T-cell (primary cell): ENCODE measurements around the gene AGPS. TPM values are rescaled to one million over a fixed set of nuclear protein-coding genes. Genes with fewer than 3 reads are reported as not detected.

Experiments
- ATAC-seq, 4 experiments: fragments of 200-7000 bp in 3 of 4; fragments of 150-1000 bp in 1 of 4; cut with Tn5 transposase; replicated peaks in 1 of 4; 1 replicate in 3 of 4; 2 replicates in 1 of 4; pipeline ENCODE4 v1.10.0; 2021; ENCODE audit warnings: moderate library complexity in 3 of 4, mild to moderate bottlenecking in 2 of 4, moderate number of reproducible peaks in 1 of 4
- CTCF ChIA-PET, 2 donors: fragments of 300-600 bp; sonication (Branson Sonifier 250); formaldehyde crosslinking; loops; one replicate each; lab custom pipeline; 2022; ENCODE audit warnings: antibody characterized with exemption in 2 of 2; lab: Charles Lee
- POLR2A ChIA-PET, 2 donors: fragments of 300-600 bp; sonication (Branson Sonifier 250); formaldehyde crosslinking; loops; one replicate each; lab custom pipeline; 2022; ENCODE audit warnings: antibody characterized with exemption in 2 of 2; lab: Charles Lee
- DNase-seq, 35 experiments: peaks; one replicate each; pipeline versions ENCODE4 v3.0.0 to v3.0.0-alpha.2; 2013 to 2023
- H3K27ac ChIP-seq: one replicate; pipeline ENCODE4 v1.5.1; 2013; ENCODE audit warnings: low read length
- H3K27me3 ChIP-seq, 2 experiments: replicated peaks in 1 of 2; 1 replicate in 1 of 2; 2 replicates in 1 of 2; pipeline versions ENCODE4 v1.6.1 to v1.7.0; 2013; ENCODE audit warnings: low read length in 1 of 2, mixed read lengths in 1 of 2; ENCODE audit not compliant: control insufficient read depth in 2 of 2, insufficient read depth in 2 of 2; ENCODE audit errors: extremely low read depth in 1 of 2
- H3K36me3 ChIP-seq, 2 donors: 1 replicate in 1 of 2; 2 replicates in 1 of 2; pipeline versions ENCODE4 v1.6.1 to v1.7.0; 2013; ENCODE audit warnings: low read length in 1 of 2; ENCODE audit not compliant: control insufficient read depth in 2 of 2, insufficient read depth in 1 of 2; ENCODE audit errors: extremely low read depth in 1 of 2
- H3K4me1 ChIP-seq, 2 experiments: 1 replicate in 1 of 2; 2 replicates in 1 of 2; pipeline versions ENCODE4 v1.6.1 to v1.7.0; 2013; ENCODE audit warnings: low read length in 2 of 2, mixed read lengths in 1 of 2; ENCODE audit not compliant: insufficient read depth in 2 of 2, control insufficient read depth in 1 of 2; ENCODE audit errors: extremely low read depth in 1 of 2
- H3K4me3 ChIP-seq, 2 donors: 1 replicate in 1 of 2; 2 replicates in 1 of 2; pipeline versions ENCODE4 v1.5.1 to v1.7.0; 2013; ENCODE audit warnings: mild to moderate bottlenecking in 2 of 2, low read length in 1 of 2, moderate library complexity in 1 of 2; ENCODE audit not compliant: control insufficient read depth in 1 of 2; ENCODE audit errors: extremely low read depth in 1 of 2
- H3K9me3 ChIP-seq: 2 replicates; pipeline ENCODE4 v1.7.0; 2013
- H3K27ac Mint-ChIP-seq, 2 donors: one replicate each; pipeline ENCODE4 v1.8.0; 2020 to 2021; ENCODE audit warnings: mild to moderate bottlenecking in 2 of 2, mixed read lengths in 2 of 2
- H3K27me3 Mint-ChIP-seq, 2 donors: one replicate each; pipeline ENCODE4 v1.8.0; 2021 to 2022; ENCODE audit warnings: mixed read lengths in 2 of 2
- H3K36me3 Mint-ChIP-seq: one replicate; pipeline ENCODE4 v1.8.0; 2021; ENCODE audit warnings: mixed read lengths
- H3K4me1 Mint-ChIP-seq, 3 donors: one replicate each; pipeline ENCODE4 v1.8.0; 2020 to 2022; ENCODE audit warnings: mixed read lengths in 3 of 3, mild to moderate bottlenecking in 1 of 3
- H3K4me3 Mint-ChIP-seq, 3 donors: one replicate each; pipeline ENCODE4 v1.8.0; 2020 to 2022; ENCODE audit warnings: mild to moderate bottlenecking in 3 of 3, mixed read lengths in 3 of 3, moderate library complexity in 3 of 3
- H3K9me3 Mint-ChIP-seq, 3 donors: one replicate each; pipeline ENCODE4 v1.8.0; 2020 to 2022; ENCODE audit warnings: mixed read lengths in 3 of 3
- WGBS: methylation state at CpG from one replicate; pipeline ENCODE4 v1.1.5; 2013; ENCODE audit warnings: missing lambda C conversion rate; ENCODE audit not compliant: insufficient coverage; 5-methylcytosine and 5-hydroxymethylcytosine counted together
- total RNA-seq, 35 experiments: library from RNA in 6 of 35; stranded (reverse) in 6 of 35; fragments of 120-200 nt in 1 of 35; gene quantifications; one replicate each; pipeline versions ENCODE4 v1.2.1 to v1.2.4 and lab custom pipeline; 2013 to 2026

AGPS gene
- total RNA-seq, 5 donors from 2014 or later (not counting 1 experiment from before 2014, with no cell fraction given), result 26.1 to 32.3 (median 29.6) TPM

- Mint-ChIP-seq H3K36me3 (no peaks in the 10 kb centered on the region), H3K27me3 (peaks cover 0 to 3% of the 10 kb centered on the region in 2 donors), H3K4me3 (no peak overlapping the region), H3K4me1 (peaks cover 0 to 2% (median 0%) of the 10 kb centered on the region in 3 donors), H3K27ac (no peak overlapping the region), H3K9me3 (no peaks in the 10 kb centered on the region)
- Histone ChIP-seq H3K27ac (no peak overlapping the region), H3K4me1 (no peaks in the 10 kb centered on the region), H3K4me3 (no peak overlapping the region), H3K36me3 (no peaks in the 10 kb centered on the region), H3K9me3 (no peaks in the 10 kb centered on the region), H3K27me3 (no peaks in the 10 kb centered on the region)
- no peak for DNase-seq
- no peak for ATAC-seq
- WGBS, result no CpG with 5 or more reads among the region's 1 CpG
- POLR2A ChIA-PET, result no interaction called here
- CTCF ChIA-PET, result no interaction called here
Observed at GRCh38 chr2:177582000-177582399, 189.4 kb downstream of the AGPS start.

- ChIA-PET POLR2A (no interaction called here), CTCF (interaction anchor here in 1 of 2 donors (0.6 kb wide), 1 partner anchor 51 kb away, joined by 3 read pairs; no protein-coding TSS in a partner anchor)
- H3K27ac Mint-ChIP-seq, result no peak overlapping the region
Observed at GRCh38 chr2:177584030-177584692, 191.6 kb downstream of the AGPS start.

GRCh38 chr2:177585234-177585863 is 192.8 kb downstream of the AGPS start:
- POLR2A ChIA-PET, result no interaction called here
- H3K9me3 Mint-ChIP-seq, result no peaks in the 10 kb centered on the region
- no peak overlapping the region for H3K4me3 Mint-ChIP-seq
- CTCF ChIA-PET, result no interaction called here
- Histone ChIP-seq H3K27ac (no peak overlapping the region), H3K9me3 (no peaks in the 10 kb centered on the region), H3K27me3 (peaks cover 0 to 7% of the 10 kb centered on the region in 2 experiments), H3K36me3 (no peaks in the 10 kb centered on the region), H3K4me1 (no peaks in the 10 kb centered on the region), H3K4me3 (no peak overlapping the region)
- 97% methylated on average over 3 of the region's 5 CpGs for WGBS
- peaks cover 0 to 2% (median 0%) of the 10 kb centered on the region in 3 donors for H3K4me1 Mint-ChIP-seq
- no peaks in the 10 kb centered on the region for H3K36me3 Mint-ChIP-seq
- no peak overlapping the region for H3K27ac Mint-ChIP-seq
- DNase-seq (no peak), ATAC-seq (no peak)
- H3K27me3 Mint-ChIP-seq, result peaks cover 2 to 8% of the 10 kb centered on the region in 2 donors

More at GRCh38 chr2:177584030-177584692, 191.6 kb downstream of the AGPS start:
- no peaks in the 10 kb centered on the region for H3K9me3 Mint-ChIP-seq
- ATAC-seq (no peak), DNase-seq (no peak)
- Histone ChIP-seq H3K4me3 (no peak overlapping the region), H3K36me3 (no peaks in the 10 kb centered on the region), H3K9me3 (no peaks in the 10 kb centered on the region), H3K4me1 (no peaks in the 10 kb centered on the region), H3K27ac (no peak overlapping the region), H3K27me3 (peaks cover 0 to 5% of the 10 kb centered on the region in 2 experiments)
- no peaks in the 10 kb centered on the region for H3K36me3 Mint-ChIP-seq
- H3K4me3 Mint-ChIP-seq, result no peak overlapping the region
- WGBS, result no CpG with 5 or more reads among the region's 6 CpGs
- peaks cover 0 to 2% (median 0%) of the 10 kb centered on the region in 3 donors for H3K4me1 Mint-ChIP-seq
- peaks cover 0 to 5% of the 10 kb centered on the region in 2 donors for H3K27me3 Mint-ChIP-seq

- Mint-ChIP-seq H3K4me3 (no peak overlapping the region), H3K4me1 (peaks cover 0 to 2% (median 0%) of the 10 kb centered on the region in 3 donors), H3K27ac (no peak overlapping the region), H3K9me3 (no peaks in the 10 kb centered on the region), H3K36me3 (no peaks in the 10 kb centered on the region), H3K27me3 (peaks cover 5 to 6% of the 10 kb centered on the region in 2 donors)
- H3K27me3 ChIP-seq, result peaks cover 0 to 7% of the 10 kb centered on the region in 2 experiments
- no peaks in the 10 kb centered on the region for H3K9me3 ChIP-seq
- POLR2A ChIA-PET, result no interaction called here
- no peaks in the 10 kb centered on the region for H3K36me3 ChIP-seq
- ATAC-seq, result no peak
- CTCF ChIA-PET, result interaction anchor here in 1 of 2 donors (0.6 kb wide), 1 partner anchor 385 kb away, joined by 4 read pairs; no protein-coding TSS in a partner anchor
- no peak overlapping the region for H3K27ac ChIP-seq
- H3K4me1 ChIP-seq, result no peaks in the 10 kb centered on the region
- WGBS, result no CpG with 5 or more reads among the region's 1 CpG
- no peak for DNase-seq
- no peak overlapping the region for H3K4me3 ChIP-seq
Observed at GRCh38 chr2:177586154-177586553, 193.6 kb downstream of the AGPS start.

- no peak for DNase-seq
- H3K4me3 ChIP-seq, result no peak overlapping the region
- POLR2A ChIA-PET, result interaction anchor here in 1 of 2 donors (0.7 kb wide), 1 partner anchor 104 kb away, joined by 4 read pairs; no protein-coding TSS in a partner anchor
- Mint-ChIP-seq H3K27ac (no peak overlapping the region), H3K27me3 (peaks cover 5 to 11% of the 10 kb centered on the region in 2 donors), H3K36me3 (no peaks in the 10 kb centered on the region), H3K9me3 (no peaks in the 10 kb centered on the region), H3K4me3 (no peak overlapping the region), H3K4me1 (peaks cover 0 to 2% (median 0%) of the 10 kb centered on the region in 3 donors)
- CTCF ChIA-PET, result no interaction called here
- H3K27ac ChIP-seq, result no peak overlapping the region
- no peak for ATAC-seq
- H3K9me3 ChIP-seq, result no peaks in the 10 kb centered on the region
- peaks cover 0 to 7% of the 10 kb centered on the region in 2 experiments for H3K27me3 ChIP-seq
- WGBS, result no CpG with 5 or more reads among the region's 1 CpG
- no peaks in the 10 kb centered on the region for H3K36me3 ChIP-seq
- H3K4me1 ChIP-seq, result no peaks in the 10 kb centered on the region
Observed at GRCh38 chr2:177587371-177587770, 194.8 kb downstream of the AGPS start.

- no peaks in the 10 kb centered on the region for H3K9me3 Mint-ChIP-seq
- WGBS, result 100% methylated on average over 1 of the region's 3 CpGs
Observed at GRCh38 chr2:177588671-177589070, 196.1 kb downstream of the AGPS start.

More at GRCh38 chr2:177588671-177589070, 196.1 kb downstream of the AGPS start:
- ATAC-seq (no peak), DNase-seq (no peak)
- Histone ChIP-seq H3K36me3 (no peaks in the 10 kb centered on the region), H3K4me3 (no peak overlapping the region), H3K27ac (no peak overlapping the region), H3K27me3 (peaks cover 0 to 7% of the 10 kb centered on the region in 2 experiments), H3K9me3 (no peaks in the 10 kb centered on the region), H3K4me1 (no peaks in the 10 kb centered on the region)
- Mint-ChIP-seq H3K36me3 (no peaks in the 10 kb centered on the region), H3K4me1 (peaks cover 0 to 2% (median 0%) of the 10 kb centered on the region in 3 donors), H3K4me3 (no peak overlapping the region), H3K27ac (no peak overlapping the region), H3K27me3 (peaks cover 11% of the 10 kb centered on the region in 2 donors)
- CTCF ChIA-PET, result no interaction called here
- POLR2A ChIA-PET, result no interaction called here
